T-cell (primary cell): ENCODE results near the gene LCN6. TPM values are rescaled to one million over a fixed set of nuclear protein-coding genes. Genes with fewer than 3 reads are reported as not detected.
A peak's percentile ranks its signal among the peaks of the same experiment; 100 is the strongest.

Experiments used
- ATAC-seq, 4 experiments: fragments of 200-7000 bp in 3 of 4; fragments of 150-1000 bp in 1 of 4; cut with Tn5 transposase; replicated peaks in 1 of 4; 1 replicate in 3 of 4; 2 replicates in 1 of 4; pipeline ENCODE4 v1.10.0; 2021; ENCODE audit warnings: moderate library complexity in 3 of 4, mild to moderate bottlenecking in 2 of 4, moderate number of reproducible peaks in 1 of 4
- CTCF ChIA-PET, 2 donors: fragments of 300-600 bp; sonication (Branson Sonifier 250); formaldehyde crosslinking; loops; one replicate each; lab custom pipeline; 2022; ENCODE audit warnings: antibody characterized with exemption in 2 of 2; lab: Charles Lee
- POLR2A ChIA-PET, 2 donors: fragments of 300-600 bp; sonication (Branson Sonifier 250); formaldehyde crosslinking; loops; one replicate each; lab custom pipeline; 2022; ENCODE audit warnings: antibody characterized with exemption in 2 of 2; lab: Charles Lee
- DNase-seq, 35 experiments: peaks; one replicate each; pipeline versions ENCODE4 v3.0.0 to v3.0.0-alpha.2; 2013 to 2023
- H3K27ac ChIP-seq: one replicate; pipeline ENCODE4 v1.5.1; 2013; ENCODE audit warnings: low read length
- H3K27me3 ChIP-seq, 2 experiments: replicated peaks in 1 of 2; 1 replicate in 1 of 2; 2 replicates in 1 of 2; pipeline versions ENCODE4 v1.6.1 to v1.7.0; 2013; ENCODE audit warnings: low read length in 1 of 2, mixed read lengths in 1 of 2; ENCODE audit not compliant: control insufficient read depth in 2 of 2, insufficient read depth in 2 of 2; ENCODE audit errors: extremely low read depth in 1 of 2
- H3K36me3 ChIP-seq, 2 donors: 1 replicate in 1 of 2; 2 replicates in 1 of 2; pipeline versions ENCODE4 v1.6.1 to v1.7.0; 2013; ENCODE audit warnings: low read length in 1 of 2; ENCODE audit not compliant: control insufficient read depth in 2 of 2, insufficient read depth in 1 of 2; ENCODE audit errors: extremely low read depth in 1 of 2
- H3K4me1 ChIP-seq, 2 experiments: 1 replicate in 1 of 2; 2 replicates in 1 of 2; pipeline versions ENCODE4 v1.6.1 to v1.7.0; 2013; ENCODE audit warnings: low read length in 2 of 2, mixed read lengths in 1 of 2; ENCODE audit not compliant: insufficient read depth in 2 of 2, control insufficient read depth in 1 of 2; ENCODE audit errors: extremely low read depth in 1 of 2
- H3K4me3 ChIP-seq, 2 donors: 1 replicate in 1 of 2; 2 replicates in 1 of 2; pipeline versions ENCODE4 v1.5.1 to v1.7.0; 2013; ENCODE audit warnings: mild to moderate bottlenecking in 2 of 2, low read length in 1 of 2, moderate library complexity in 1 of 2; ENCODE audit not compliant: control insufficient read depth in 1 of 2; ENCODE audit errors: extremely low read depth in 1 of 2
- H3K9me3 ChIP-seq: 2 replicates; pipeline ENCODE4 v1.7.0; 2013
- H3K27ac Mint-ChIP-seq, 2 donors: one replicate each; pipeline ENCODE4 v1.8.0; 2020 to 2021; ENCODE audit warnings: mild to moderate bottlenecking in 2 of 2, mixed read lengths in 2 of 2
- H3K27me3 Mint-ChIP-seq, 2 donors: one replicate each; pipeline ENCODE4 v1.8.0; 2021 to 2022; ENCODE audit warnings: mixed read lengths in 2 of 2
- H3K36me3 Mint-ChIP-seq: one replicate; pipeline ENCODE4 v1.8.0; 2021; ENCODE audit warnings: mixed read lengths
- H3K4me1 Mint-ChIP-seq, 3 donors: one replicate each; pipeline ENCODE4 v1.8.0; 2020 to 2022; ENCODE audit warnings: mixed read lengths in 3 of 3, mild to moderate bottlenecking in 1 of 3
- H3K4me3 Mint-ChIP-seq, 3 donors: one replicate each; pipeline ENCODE4 v1.8.0; 2020 to 2022; ENCODE audit warnings: mild to moderate bottlenecking in 3 of 3, mixed read lengths in 3 of 3, moderate library complexity in 3 of 3
- H3K9me3 Mint-ChIP-seq, 3 donors: one replicate each; pipeline ENCODE4 v1.8.0; 2020 to 2022; ENCODE audit warnings: mixed read lengths in 3 of 3
- WGBS: methylation state at CpG from one replicate; pipeline ENCODE4 v1.1.5; 2013; ENCODE audit warnings: missing lambda C conversion rate; ENCODE audit not compliant: insufficient coverage; 5-methylcytosine and 5-hydroxymethylcytosine counted together
- total RNA-seq, 35 experiments: library from RNA in 6 of 35; stranded (reverse) in 6 of 35; fragments of 120-200 nt in 1 of 35; gene quantifications; one replicate each; pipeline versions ENCODE4 v1.2.1 to v1.2.4 and lab custom pipeline; 2013 to 2026

The LCN6 gene
- total RNA-seq, 5 donors from 2014 or later (not counting 1 experiment from before 2014, with no cell fraction given) = not detected

- no peaks in the 10 kb centered on the region for H3K36me3 ChIP-seq
- whole genome bisulfite sequencing = 46% methylated on average over 6 of the region's 12 CpGs
- no peaks in the 10 kb centered on the region for H3K36me3 Mint-ChIP-seq
- peaks cover 15 to 17% (median 16%) of the 10 kb centered on the region in 3 donors for H3K4me1 Mint-ChIP-seq
- CTCF ChIA-PET = no interaction called here
- H3K4me3 Mint-ChIP-seq = no peak overlapping the region
- no peak overlapping the region for H3K4me3 ChIP-seq
- peaks cover 0 to 11% of the 10 kb centered on the region in 2 donors for H3K27me3 Mint-ChIP-seq
- H3K27ac ChIP-seq = no peak overlapping the region
- no peak for ATAC-seq
- H3K9me3 ChIP-seq = no peaks in the 10 kb centered on the region
- peaks cover 0 to 17% of the 10 kb centered on the region in 2 experiments for H3K4me1 ChIP-seq
- no peak overlapping the region for H3K27ac Mint-ChIP-seq
- peaks cover 0 to 37% of the 10 kb centered on the region in 2 experiments for H3K27me3 ChIP-seq
- POLR2A ChIA-PET = no interaction called here
- H3K9me3 Mint-ChIP-seq = no peaks in the 10 kb centered on the region
- no peak for DNase-seq
These were observed 45.0 kb downstream of the LCN6 start for GRCh38 chr9:136703276-136703860.

GRCh38 chr9:136701668-136702053, 46.7 kb downstream of the LCN6 start:
- WGBS = 0% methylated on average over 2 of the region's 10 CpGs
- no peaks in the 10 kb centered on the region for H3K9me3 Mint-ChIP-seq
- DNase-seq = no peak
- H3K27ac Mint-ChIP-seq = no peak overlapping the region
- peaks cover 0 to 17% of the 10 kb centered on the region in 2 experiments for H3K4me1 ChIP-seq
- H3K36me3 ChIP-seq = no peaks in the 10 kb centered on the region
- H3K36me3 Mint-ChIP-seq = no peaks in the 10 kb centered on the region
- H3K9me3 ChIP-seq = no peaks in the 10 kb centered on the region
- POLR2A ChIA-PET = no interaction called here
- CTCF ChIA-PET = interaction anchor here in 1 of 2 donors (1.1 kb wide), 1 partner anchor 28 kb away, joined by 4 read pairs; no protein-coding TSS in a partner anchor
- peaks cover 0 to 43% of the 10 kb centered on the region in 2 experiments for H3K27me3 ChIP-seq
- no peak overlapping the region for H3K27ac ChIP-seq
- H3K4me3 Mint-ChIP-seq = peak overlapping the region; percentile 68 to 80 (median 75)
- ATAC-seq = no peak
- no peak overlapping the region for H3K4me3 ChIP-seq
- peaks cover 0 to 13% of the 10 kb centered on the region in 2 donors for H3K27me3 Mint-ChIP-seq
- peaks cover 15 to 22% (median 16%) of the 10 kb centered on the region in 3 donors for H3K4me1 Mint-ChIP-seq

- ChIA-PET CTCF (interaction anchor here (0.6 to 1.1 kb wide), 5 partner anchors 10 to 28 kb away, joined by 3 to 5 read pairs (median 4); no protein-coding TSS in a partner anchor), POLR2A (interaction anchor here (0.5 to 0.6 kb wide), 3 partner anchors 11 to 299 kb away, joined by 3 to 7 read pairs (median 4); no protein-coding TSS in a partner anchor)
- Mint-ChIP-seq H3K27me3 (peaks cover 0 to 13% of the 10 kb centered on the region in 2 donors), H3K4me3 (peak overlapping the region; percentile 68 to 80 (median 75)), H3K4me1 (peaks cover 15 to 22% (median 16%) of the 10 kb centered on the region in 3 donors), H3K9me3 (no peaks in the 10 kb centered on the region), H3K36me3 (no peaks in the 10 kb centered on the region), H3K27ac (peak overlapping the region; percentile 55 to 56)
- ATAC-seq = peak; percentile 73 to 85 (median 74)
- H3K27me3 ChIP-seq = peaks cover 0 to 48% of the 10 kb centered on the region in 2 experiments
- no peaks in the 10 kb centered on the region for H3K9me3 ChIP-seq
- peak; percentile 15 to 78 (median 53) for DNase-seq
- peaks cover 0 to 21% of the 10 kb centered on the region in 2 experiments for H3K4me1 ChIP-seq
- WGBS = under 1% methylated on average over 37 of the region's 38 CpGs
- H3K36me3 ChIP-seq = no peaks in the 10 kb centered on the region
- no peak overlapping the region for H3K27ac ChIP-seq
- H3K4me3 ChIP-seq = peak overlapping the region; percentile 34 to 60
These were observed 47.2 kb downstream of the LCN6 start for GRCh38 chr9:136700959-136701667.

- H3K9me3 Mint-ChIP-seq = no peaks in the 10 kb centered on the region
- ChIA-PET POLR2A (no interaction called here), CTCF (interaction anchor here in 1 of 2 donors (0.7 to 1.1 kb wide), 2 partner anchors 27 to 29 kb away, joined by 4 to 5 read pairs; no protein-coding TSS in a partner anchor)
- Histone ChIP-seq H3K9me3 (no peaks in the 10 kb centered on the region), H3K27ac (no peak overlapping the region), H3K36me3 (no peaks in the 10 kb centered on the region), H3K4me3 (no peak overlapping the region), H3K4me1 (peaks cover 0 to 27% of the 10 kb centered on the region in 2 experiments), H3K27me3 (peaks cover 0 to 54% of the 10 kb centered on the region in 2 experiments)
- peaks cover 0 to 9% of the 10 kb centered on the region in 2 donors for H3K27me3 Mint-ChIP-seq
- WGBS = 94% methylated on average over 8 of the region's 13 CpGs
- H3K36me3 Mint-ChIP-seq = no peaks in the 10 kb centered on the region
- H3K27ac Mint-ChIP-seq = no peak overlapping the region
- peak overlapping the region; percentile 9 to 75 (median 21) for H3K4me3 Mint-ChIP-seq
- no peak for ATAC-seq
- H3K4me1 Mint-ChIP-seq = peaks cover 15 to 22% (median 16%) of the 10 kb centered on the region in 3 donors
- no peak for DNase-seq
These were observed 48.0 kb downstream of the LCN6 start for GRCh38 chr9:136700304-136700703.

GRCh38 chr9:136698635-136699246, 49.6 kb downstream of the LCN6 start:
- Mint-ChIP-seq H3K27me3 (peaks cover 0 to 12% of the 10 kb centered on the region in 2 donors), H3K4me3 (no peak overlapping the region), H3K4me1 (peaks cover 15 to 22% (median 16%) of the 10 kb centered on the region in 3 donors), H3K9me3 (no peaks in the 10 kb centered on the region), H3K27ac (no peak overlapping the region), H3K36me3 (no peaks in the 10 kb centered on the region)
- Histone ChIP-seq H3K27ac (no peak overlapping the region), H3K36me3 (no peaks in the 10 kb centered on the region), H3K9me3 (no peaks in the 10 kb centered on the region), H3K4me3 (no peak overlapping the region), H3K27me3 (peaks cover 0 to 61% of the 10 kb centered on the region in 2 experiments), H3K4me1 (peaks cover 0 to 27% of the 10 kb centered on the region in 2 experiments)
- ChIA-PET POLR2A (no interaction called here), CTCF (interaction anchor here in 1 of 2 donors (0.9 kb wide), 1 partner anchor 27 kb away, joined by 4 read pairs; no protein-coding TSS in a partner anchor)
- DNase-seq (no peak), ATAC-seq (no peak)
- no CpG with 5 or more reads among the region's 11 CpGs for WGBS
